NCI-H1417 treated with DMSO at 0.1 percent for 48 hours (cell line): Measurements from ENCODE around the gene TSR3.

Experiments used
- DNase-seq: peaks from one replicate; lab custom pipeline; 2025; lab: John Stamatoyannopoulos, UW

Gene TSR3

GRCh38 chr16:1308036-1308976, 43.4 kb downstream of the TSR3 start:
- DNase-seq = no peak

GRCh38 chr16:1306334-1306733, 45.3 kb downstream of the TSR3 start:
- DNase-seq = no peak

- no peak for DNase-seq
Observed at GRCh38 chr16:1305823-1306222, 45.9 kb downstream of the TSR3 start.

GRCh38 chr16:1301562-1301961, 50.1 kb downstream of the TSR3 start:
- no peak for DNase-seq

GRCh38 chr16:1300664-1301476, 50.8 kb downstream of the TSR3 start:
- DNase-seq = no peak

GRCh38 chr16:1299868-1300203, 51.8 kb downstream of the TSR3 start:
- DNase-seq = no peak
